Smooth muscle cell of trachea (primary cell): ENCODE data around the gene GADD45B. TPM values are rescaled to one million over a fixed set of nuclear protein-coding genes. Genes with fewer than 3 reads are reported as not detected.

ENCODE experiments used
- total RNA-seq: library from RNA; depleted of rRNA; stranded (reverse); fragments of >200 nt; gene quantifications from 2 replicates; pipeline ENCODE4 v1.2.1, GENCODE V29; 2014

Gene GADD45B, protein sequence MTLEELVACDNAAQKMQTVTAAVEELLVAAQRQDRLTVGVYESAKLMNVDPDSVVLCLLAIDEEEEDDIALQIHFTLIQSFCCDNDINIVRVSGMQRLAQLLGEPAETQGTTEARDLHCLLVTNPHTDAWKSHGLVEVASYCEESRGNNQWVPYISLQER
- 10.3 and 26.0 TPM in 2 replicates for total RNA-seq

DNA sequence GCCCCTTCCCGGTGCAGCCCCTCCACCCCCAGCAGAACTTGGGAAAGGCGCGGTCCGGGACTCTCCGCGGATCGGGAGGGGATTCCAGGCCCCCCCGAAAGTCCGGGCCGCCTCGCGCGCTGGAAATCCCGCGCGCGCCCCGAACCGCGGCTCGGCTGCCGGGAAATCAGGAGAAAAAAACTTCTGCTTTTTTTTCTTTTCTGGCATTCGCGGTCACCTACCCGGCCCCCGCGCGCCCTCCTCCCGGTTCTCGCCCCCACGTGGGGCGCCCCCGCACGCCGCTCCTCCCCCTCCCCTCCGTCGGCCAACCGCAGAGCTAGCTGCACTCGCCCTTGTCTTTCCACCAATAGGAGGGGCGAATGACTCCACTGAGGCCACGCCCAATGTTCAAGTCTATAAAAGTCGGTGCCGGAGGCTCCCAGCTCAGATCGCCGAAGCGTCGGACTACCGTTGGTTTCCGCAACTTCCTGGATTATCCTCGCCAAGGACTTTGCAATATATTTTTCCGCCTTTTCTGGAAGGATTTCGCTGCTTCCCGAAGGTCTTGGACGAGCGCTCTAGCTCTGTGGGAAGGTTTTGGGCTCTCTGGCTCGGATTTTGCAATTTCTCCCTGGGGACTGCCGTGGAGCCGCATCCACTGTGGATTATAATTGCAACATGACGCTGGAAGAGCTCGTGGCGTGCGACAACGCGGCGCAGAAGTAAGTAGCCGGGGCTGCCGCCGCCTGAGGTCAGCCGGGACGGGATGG lies at the start of gene GADD45B:
Gene GADD45B (plus strand): TSS at position 426 of the 749 bp plus-strand sequence. CDS start 232 bp downstream, at position 658.

GRCh38 chr19:2427429-2428320 lies 48.3 kb upstream of the GADD45B start, which contains the start of gene TIMM13:
TSS of gene TIMM13 (minus strand) at chr19:2427586. CDS start at chr19:2427533, 53 bp downstream.

Other genes starting within 250 kb of the GADD45B start
- gene PLEKHJ1, start 239.8 kb upstream of the GADD45B start, total RNA-seq, result 46.0 and 58.5 TPM in 2 replicates
- gene SF3A2, start 239.3 kb upstream of the GADD45B start, total RNA-seq, result 31.4 and 32.3 TPM in 2 replicates
- gene AMH, start 226.8 kb upstream of the GADD45B start, total RNA-seq, result 0.44 and 1.5 TPM in 2 replicates
- gene JSRP1, start 219.7 kb upstream of the GADD45B start, total RNA-seq, result 0.15 TPM in 1 of 2 replicates, not detected in the other
- gene PEAK3, start 194.0 kb upstream of the GADD45B start, total RNA-seq, result not detected in 2 replicates
- gene LINGO3, start 168.0 kb upstream of the GADD45B start, total RNA-seq, result not detected in 2 replicates
- 71.5 and 158 TPM in 2 replicates for gene LSM7, start 147.5 kb upstream of the GADD45B start, total RNA-seq
- 40.6 and 48.1 TPM in 2 replicates for gene SPPL2B, start 147.4 kb upstream of the GADD45B start, total RNA-seq
- gene TMPRSS9, start 115.9 kb upstream of the GADD45B start, total RNA-seq, result under 0.01 TPM in 1 of 2 replicates, not detected in the other
- 32.4 and 42.6 TPM in 2 replicates for gene TIMM13, start 48.5 kb upstream of the GADD45B start, total RNA-seq
- 47.6 and 110 TPM in 2 replicates for gene LMNB2, start 19.2 kb upstream of the GADD45B start, total RNA-seq
- gene GNG7, start 226.6 kb downstream of the GADD45B start, total RNA-seq, result 0.15 and 0.99 TPM in 2 replicates
- gene DIRAS1, start 245.2 kb downstream of the GADD45B start, total RNA-seq, result 6.4 and 12.4 TPM in 2 replicates